Skeletal muscle satellite cell (primary cell): Measurements from ENCODE around the gene H2AZ2.
"Not testable (repeated sequence)": the region's sequence is repeated elsewhere in the genome, so short reads cannot be mapped to it uniquely, and the experiment has no call there.

ENCODE experiments used
- H3K27me3 ChIP-seq: 2 replicates; pipeline ENCODE4 v1.7.0; 2013; ENCODE audit warnings: low read length; ENCODE audit not compliant: control insufficient read depth, insufficient read depth
- H3K36me3 ChIP-seq: 2 replicates; pipeline ENCODE4 v1.7.0; 2013; ENCODE audit warnings: mild to moderate bottlenecking, control low read depth, low read length; ENCODE audit not compliant: insufficient read depth
- H3K4me1 ChIP-seq: 2 replicates; pipeline ENCODE4 v1.7.0; 2013; ENCODE audit warnings: low read length; ENCODE audit not compliant: control insufficient read depth, insufficient read depth
- H3K4me2 ChIP-seq: 2 replicates; pipeline ENCODE4 v1.7.0; 2013; ENCODE audit warnings: mild to moderate bottlenecking, low read length
- H3K4me3 ChIP-seq: 2 replicates; pipeline ENCODE4 v1.7.0; 2013; ENCODE audit warnings: low read length
- H3K9ac ChIP-seq: 2 replicates; pipeline ENCODE4 v1.7.0; 2013; ENCODE audit warnings: mild to moderate bottlenecking, low read depth, low read length, moderate library complexity
- H3K9me3 ChIP-seq: replicated peaks from 2 replicates; pipeline ENCODE4 v1.7.0; 2013; ENCODE audit warnings: mild to moderate bottlenecking, control low read depth, low read length

Gene H2AZ2

GRCh38 chr7:44805950-44806349 lies 41.9 kb downstream of the H2AZ2 start:
- peaks cover 9% of the 10 kb centered on the region for H3K4me1 ChIP-seq
- no peaks in the 10 kb centered on the region for H3K27me3 ChIP-seq
- H3K36me3 ChIP-seq, result peaks cover 30% of the 10 kb centered on the region
- no peaks in the 10 kb centered on the region for H3K9me3 ChIP-seq
- no peak overlapping the region for H3K9ac ChIP-seq
- no peak overlapping the region for H3K4me2 ChIP-seq
- H3K4me3 ChIP-seq, result no peak overlapping the region

- not testable (repeated sequence) for H3K9me3 ChIP-seq, H3K4me3 ChIP-seq, H3K4me2 ChIP-seq, H3K27me3 ChIP-seq, H3K9ac ChIP-seq
- H3K4me1 ChIP-seq, result peaks cover 20% of the 10 kb centered on the region
- H3K36me3 ChIP-seq, result peaks cover 47% of the 10 kb centered on the region
Observed at GRCh38 chr7:44803828-44804519, 43.9 kb downstream of the H2AZ2 start.

- H3K36me3 ChIP-seq, result peaks cover 54% of the 10 kb centered on the region
- no peak overlapping the region for H3K4me3 ChIP-seq
Observed at GRCh38 chr7:44802418-44803025, 45.4 kb downstream of the H2AZ2 start.

GRCh38 chr7:44801890-44802289 lies 46.0 kb downstream of the H2AZ2 start:
- H3K4me2 ChIP-seq, result peak overlapping the region; percentile 13
- peaks cover 24% of the 10 kb centered on the region for H3K4me1 ChIP-seq
- H3K9me3 ChIP-seq, result no peaks in the 10 kb centered on the region
- no peak overlapping the region for H3K9ac ChIP-seq
- peaks cover 56% of the 10 kb centered on the region for H3K36me3 ChIP-seq
- H3K27me3 ChIP-seq, result no peaks in the 10 kb centered on the region
- H3K4me3 ChIP-seq, result no peak overlapping the region

More at GRCh38 chr7:44802418-44803025, 45.4 kb downstream of the H2AZ2 start:
- Histone ChIP-seq H3K4me2 (no peak overlapping the region), H3K9ac (no peak overlapping the region), H3K9me3 (no peaks in the 10 kb centered on the region), H3K4me1 (peaks cover 24% of the 10 kb centered on the region), H3K27me3 (no peaks in the 10 kb centered on the region)

GRCh38 chr7:44799939-44800338 lies 47.9 kb downstream of the H2AZ2 start:
- no peaks in the 10 kb centered on the region for H3K9me3 ChIP-seq
- H3K4me3 ChIP-seq, result no peak overlapping the region
- peaks cover 24% of the 10 kb centered on the region for H3K4me1 ChIP-seq
- peaks cover 56% of the 10 kb centered on the region for H3K36me3 ChIP-seq
- no peak overlapping the region for H3K9ac ChIP-seq
- no peaks in the 10 kb centered on the region for H3K27me3 ChIP-seq
- H3K4me2 ChIP-seq, result peak overlapping the region; percentile 99

- Histone ChIP-seq H3K27me3 (no peaks in the 10 kb centered on the region), H3K9me3 (no peaks in the 10 kb centered on the region), H3K36me3 (peaks cover 52% of the 10 kb centered on the region), H3K9ac (peak overlapping the region; percentile 100), H3K4me1 (peaks cover 24% of the 10 kb centered on the region), H3K4me3 (peak overlapping the region; percentile 85), H3K4me2 (peak overlapping the region; percentile 99)
Observed at GRCh38 chr7:44798649-44799305, 49.1 kb downstream of the H2AZ2 start.

GRCh38 chr7:44797329-44798258 lies 50.3 kb downstream of the H2AZ2 start:
- H3K9ac ChIP-seq, result peak overlapping the region; percentile 100
- H3K36me3 ChIP-seq, result peaks cover 40% of the 10 kb centered on the region
- H3K27me3 ChIP-seq, result no peaks in the 10 kb centered on the region

GRCh38 chr7:44796504-44797328 lies 51.2 kb downstream of the H2AZ2 start, which contains the start of gene PPIA:
Gene PPIA (plus strand): TSS chr7:44796681. CDS start chr7:44796725, 44 bp downstream.
- Histone ChIP-seq H3K4me3 (peak within 1 kb of the TSS; percentile 85), H3K9me3 (no peaks in the 10 kb centered on the region), H3K4me1 (peaks cover 21% of the 10 kb centered on the region), H3K4me2 (peak within 1 kb of the TSS; percentile 99), H3K36me3 (peaks cover 32% of the 10 kb centered on the region), H3K9ac (peak within 1 kb of the TSS; percentile 100), H3K27me3 (no peaks in the 10 kb centered on the region)

More at GRCh38 chr7:44797329-44798258, 50.3 kb downstream of the H2AZ2 start:
- H3K9me3 ChIP-seq, result no peaks in the 10 kb centered on the region
- peak overlapping the region; percentile 85 for H3K4me3 ChIP-seq
- H3K4me2 ChIP-seq, result peak overlapping the region; percentile 99
- peaks cover 24% of the 10 kb centered on the region for H3K4me1 ChIP-seq

GRCh38 chr7:44796034-44796503 lies 51.8 kb downstream of the H2AZ2 start:
- Histone ChIP-seq H3K9ac (peak overlapping the region; percentile 100), H3K27me3 (no peaks in the 10 kb centered on the region), H3K36me3 (peaks cover 27% of the 10 kb centered on the region), H3K4me3 (peak overlapping the region; percentile 85), H3K4me2 (peak overlapping the region; percentile 80), H3K4me1 (peaks cover 17% of the 10 kb centered on the region), H3K9me3 (no peaks in the 10 kb centered on the region)

GRCh38 chr7:44794331-44794730 lies 53.6 kb downstream of the H2AZ2 start:
- Histone ChIP-seq H3K9me3 (no peaks in the 10 kb centered on the region), H3K36me3 (peaks cover 12% of the 10 kb centered on the region), H3K9ac (no peak overlapping the region), H3K4me2 (no peak overlapping the region), H3K4me3 (no peak overlapping the region), H3K27me3 (no peaks in the 10 kb centered on the region), H3K4me1 (peaks cover 10% of the 10 kb centered on the region)
